ENCODE results near the gene RIPPLY3.
"Not testable (repeated sequence)": the region's sequence is repeated elsewhere in the genome, so short reads cannot be mapped to it uniquely, and the experiment has no call there.

RIPPLY3 gene

DNA sequence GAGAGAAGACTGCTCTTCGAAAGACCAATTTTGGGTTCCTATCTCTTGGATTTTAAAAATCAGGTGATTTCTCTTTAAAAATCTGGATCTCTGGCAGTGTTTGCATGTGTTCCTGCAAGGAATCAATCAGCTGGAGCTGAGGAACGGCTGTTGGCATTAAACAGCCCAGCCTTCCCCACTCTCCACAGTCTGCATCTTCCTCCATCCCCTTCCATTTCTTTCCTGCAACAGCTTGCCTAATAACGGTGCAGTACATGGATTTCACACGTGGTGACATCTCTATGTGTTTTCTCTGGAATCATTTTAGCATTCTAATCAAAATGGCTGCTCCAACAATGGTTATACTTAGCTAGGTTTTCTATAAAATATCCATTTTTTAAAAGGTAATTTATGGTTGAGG, 20.0 kb downstream of the RIPPLY3 start:
- no peak for FAIRE-seq

- no peak for FAIRE-seq
Observed at GRCh38 chr21:37028570-37028969, 22.1 kb downstream of the RIPPLY3 start.

DNA sequence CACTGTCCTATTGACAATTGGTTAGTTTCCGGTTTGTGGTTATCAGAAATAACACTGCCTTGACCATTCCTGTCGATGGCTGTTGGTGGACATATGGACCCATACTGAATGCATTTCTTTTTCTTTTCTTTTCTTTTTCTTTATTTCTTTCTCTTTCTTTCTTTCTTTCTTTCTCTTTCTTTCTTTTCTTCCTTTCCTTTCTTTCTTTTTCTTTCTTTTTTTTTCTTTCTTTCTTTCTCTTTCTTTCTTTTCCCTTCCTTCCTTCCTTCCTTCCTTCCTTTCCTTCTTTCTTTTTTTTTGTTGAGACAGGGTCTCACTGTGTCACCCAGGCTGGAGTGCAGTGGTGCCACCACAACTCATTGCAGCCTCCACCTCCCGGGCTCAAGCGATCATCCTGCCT, 24.4 kb downstream of the RIPPLY3 start:
- FAIRE-seq: no peak

- FAIRE-seq: no peak
Observed at GRCh38 chr21:37032293-37032692, 25.8 kb downstream of the RIPPLY3 start.

GRCh38 chr21:37032877-37033471, 26.5 kb downstream of the RIPPLY3 start:
- no peak for FAIRE-seq

DNA sequence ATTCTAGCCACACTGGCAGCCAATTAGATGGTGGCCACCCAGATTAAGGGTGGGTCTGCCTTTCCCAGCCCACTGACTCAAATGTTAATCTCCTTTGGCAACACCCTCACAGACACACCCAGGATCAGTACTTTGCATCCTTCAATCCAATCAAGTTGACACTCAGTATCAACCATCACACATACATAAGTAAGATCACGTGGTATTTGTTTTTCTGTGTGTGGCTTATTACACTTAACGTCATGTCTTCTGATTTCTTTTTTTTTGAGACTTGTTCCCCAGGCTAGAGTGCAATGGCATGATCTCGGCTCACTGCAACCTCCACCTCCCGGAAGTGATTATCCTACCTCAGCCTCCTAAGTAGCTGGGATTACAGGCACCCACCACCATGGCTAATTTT, 27.9 kb downstream of the RIPPLY3 start:
- FAIRE-seq: not testable (repeated sequence)

DNA sequence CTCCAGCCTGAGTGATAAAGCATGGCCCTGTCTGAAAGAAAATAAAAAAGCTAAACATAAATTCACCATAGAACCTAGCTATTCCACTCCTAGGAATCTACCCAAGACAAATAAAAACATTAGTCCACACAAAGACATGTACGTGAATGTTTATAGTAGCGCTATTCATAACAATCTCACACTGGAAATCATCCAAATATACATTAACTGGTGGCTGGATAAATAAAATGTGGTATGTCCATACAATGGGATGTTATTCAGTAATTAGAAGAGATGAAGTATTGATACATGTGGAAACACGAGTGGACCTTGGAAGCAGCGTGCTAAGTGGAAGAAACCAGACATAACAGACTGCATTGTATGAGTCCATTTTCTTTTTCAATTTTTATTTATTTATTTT, 29.7 kb downstream of the RIPPLY3 start:
- no peak for FAIRE-seq

- no peak for FAIRE-seq
Observed at GRCh38 chr21:37039411-37040075, 33.0 kb downstream of the RIPPLY3 start.

DNA sequence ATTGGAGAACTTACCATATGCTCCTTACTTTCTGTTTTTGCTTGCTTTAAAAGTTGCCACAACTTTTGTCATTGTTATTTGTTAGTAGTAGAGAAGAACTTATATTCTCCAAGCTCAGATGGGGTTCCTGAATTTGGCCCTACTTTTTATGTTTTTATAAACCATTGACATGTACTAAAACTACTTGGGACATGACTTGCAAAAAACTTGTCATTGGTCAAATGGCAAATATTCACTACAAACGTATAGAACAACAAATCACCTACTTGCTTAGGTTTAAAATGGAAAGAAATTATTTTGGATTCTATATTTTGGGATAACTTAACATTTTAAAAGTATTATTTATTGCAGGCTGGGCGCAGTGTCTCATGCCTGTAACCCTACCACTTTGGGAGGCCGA, 33.7 kb downstream of the RIPPLY3 start:
- FAIRE-seq: no peak

- no peak for FAIRE-seq
Observed at GRCh38 chr21:37041706-37042271, 35.3 kb downstream of the RIPPLY3 start.

GRCh38 chr21:37043818-37044217, 37.3 kb downstream of the RIPPLY3 start:
- FAIRE-seq: no peak

GRCh38 chr21:37044643-37045042, 38.1 kb downstream of the RIPPLY3 start:
- FAIRE-seq: no peak

GRCh38 chr21:37045149-37045548, 38.6 kb downstream of the RIPPLY3 start:
- FAIRE-seq: no peak

- FAIRE-seq: no peak
Observed at GRCh38 chr21:37045556-37045955, 39.1 kb downstream of the RIPPLY3 start.

- FAIRE-seq: no peak
Observed at GRCh38 chr21:37047079-37047478, 40.6 kb downstream of the RIPPLY3 start.

DNA sequence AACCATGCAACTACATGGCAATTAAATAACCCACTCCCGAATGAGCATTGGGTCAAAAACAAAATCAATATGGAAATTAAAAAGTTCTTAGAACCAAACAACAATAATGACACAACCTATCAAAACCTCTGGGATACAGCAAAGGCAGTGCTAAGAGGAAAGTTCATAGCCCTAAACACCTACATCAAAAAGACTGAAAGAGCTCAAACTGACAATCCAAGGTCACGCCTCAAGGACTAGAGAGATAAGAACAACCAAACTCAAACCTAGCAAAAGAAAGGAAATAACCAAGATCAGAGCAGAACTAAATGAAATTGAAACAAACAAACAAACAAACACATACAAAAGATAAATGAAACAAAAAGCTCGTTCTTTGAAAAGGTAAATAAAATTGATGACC, 43.2 kb downstream of the RIPPLY3 start:
- FAIRE-seq: not testable (repeated sequence)

DNA sequence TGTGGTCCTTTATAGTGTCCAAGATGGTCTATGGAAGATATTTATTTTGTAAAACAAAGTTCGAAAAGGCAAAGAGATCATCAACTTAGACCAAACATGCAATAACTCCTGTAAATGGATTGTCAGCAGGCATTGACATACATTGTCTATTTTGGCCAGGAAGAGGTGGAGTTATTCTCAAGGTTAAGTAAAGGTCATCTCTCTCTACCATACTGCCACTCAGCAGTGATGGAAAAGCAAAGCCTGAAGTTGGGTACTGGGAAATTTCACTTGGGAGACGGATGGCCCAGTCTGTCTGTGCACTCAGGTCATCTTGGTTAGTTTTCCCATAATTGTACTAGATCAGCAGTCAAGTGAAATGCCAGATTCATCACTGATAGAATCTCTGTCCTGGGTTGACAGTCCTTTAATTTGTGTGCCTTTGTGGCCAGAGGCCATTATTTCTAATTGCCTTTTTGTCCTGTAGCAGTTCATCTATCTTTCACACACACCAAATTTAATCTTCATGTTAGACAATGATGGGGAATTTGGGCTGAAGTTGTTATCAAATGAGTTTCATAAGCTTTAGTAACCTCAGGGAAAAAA, 48.9 kb downstream of the RIPPLY3 start:
- no peak for FAIRE-seq

DNA sequence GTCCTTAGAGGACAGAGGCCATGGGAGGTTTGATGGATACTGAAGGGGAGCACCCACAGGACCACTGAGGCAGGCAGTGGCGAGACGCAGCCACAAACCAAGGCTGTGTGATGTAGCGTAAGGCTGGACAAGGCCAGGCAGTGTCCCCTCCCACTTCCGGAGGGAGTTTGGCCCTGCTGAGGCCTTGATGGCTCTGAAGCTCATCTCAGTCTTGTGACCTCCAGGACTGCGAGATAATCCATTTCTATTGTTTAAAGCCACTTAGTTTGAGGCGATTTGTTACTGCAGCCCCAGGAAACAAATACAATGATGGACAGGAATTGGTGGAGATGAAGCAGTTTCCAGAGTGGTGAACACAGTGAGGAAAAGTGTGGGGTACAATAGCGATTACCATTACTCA, 51.1 kb downstream of the RIPPLY3 start:
- FAIRE-seq: no peak

DNA sequence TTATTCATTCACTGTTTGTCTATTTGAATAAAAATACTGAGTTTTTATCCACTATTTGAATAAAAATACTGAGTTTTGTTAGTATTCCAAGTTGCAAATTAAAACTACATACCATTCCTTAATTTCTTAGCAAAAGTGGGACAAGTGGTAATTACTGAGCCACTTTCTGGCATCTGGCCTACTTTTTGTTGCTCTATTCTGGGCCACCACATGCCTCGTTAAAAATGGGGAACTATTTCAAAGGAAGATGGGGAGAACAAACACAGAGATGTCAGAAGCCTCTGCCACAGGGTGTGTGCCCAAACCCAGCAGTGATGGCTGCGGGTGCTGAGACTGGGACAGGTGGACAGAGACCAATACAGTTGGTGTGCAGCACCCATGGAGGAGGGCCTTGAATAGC, 51.8 kb downstream of the RIPPLY3 start:
- no peak for FAIRE-seq

GRCh38 chr21:37059181-37059580, 52.7 kb downstream of the RIPPLY3 start:
- no peak for FAIRE-seq

GRCh38 chr21:37060296-37060695, 53.8 kb downstream of the RIPPLY3 start:
- FAIRE-seq: no peak

- no peak for FAIRE-seq
Observed at GRCh38 chr21:37061926-37062592, 55.6 kb downstream of the RIPPLY3 start.

DNA sequence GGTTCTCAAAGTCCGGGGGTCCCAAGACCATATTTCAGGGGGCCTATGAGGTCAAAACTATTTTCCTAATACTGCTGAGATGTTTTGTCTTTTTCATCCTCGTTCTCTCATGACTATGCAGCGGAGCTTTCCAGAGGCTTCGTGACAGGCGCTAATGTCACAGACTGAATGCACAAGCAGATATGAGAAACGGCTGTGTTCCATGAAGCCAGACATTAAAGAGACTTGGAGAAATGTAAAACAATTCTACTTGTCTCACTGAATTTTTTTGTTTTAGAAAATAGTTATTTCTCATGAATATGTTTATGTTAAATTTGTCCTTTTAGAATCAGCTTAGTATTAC, 56.1 kb downstream of the RIPPLY3 start:
- FAIRE-seq: peak; percentile 72

DNA sequence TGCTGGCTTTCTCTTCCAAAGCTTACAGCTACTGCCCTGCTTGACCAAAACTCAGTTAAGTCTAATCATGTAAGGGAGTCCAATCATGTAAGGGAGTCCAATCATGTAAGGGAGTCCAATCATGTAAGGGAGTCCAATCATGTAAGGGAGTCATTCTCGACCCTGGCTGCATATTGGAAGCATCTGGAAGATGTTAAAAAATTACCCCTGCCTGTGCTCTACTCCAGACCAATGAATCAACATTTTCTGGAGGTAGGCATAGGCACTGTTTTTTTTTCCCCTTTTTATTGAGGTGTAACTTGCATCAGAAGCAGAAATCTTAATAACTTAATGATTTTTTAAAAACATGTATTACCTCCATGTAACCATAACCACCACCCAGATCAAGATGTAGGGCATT, 56.9 kb downstream of the RIPPLY3 start:
- FAIRE-seq: no peak
